Smooth muscle cell (in vitro differentiated cells): Measurements from ENCODE around the gene ATRAID. TPM values are rescaled to one million over a fixed set of nuclear protein-coding genes. Genes with fewer than 3 reads are reported as not detected.
A peak's percentile ranks its signal among the peaks of the same experiment; 100 is the strongest.

Source experiments
- DNase-seq: peaks from one replicate; lab custom pipeline; 2025; ENCODE audit not compliant: unreplicated experiment; lab: John Stamatoyannopoulos, UW
- H2AFZ ChIP-seq: fragments of 200-600 bp; sonication (generic); 2 replicates; pipeline ENCODE4 v1.6.0; 2016; ENCODE audit warnings: antibody characterized with exemption, low read depth, mild to moderate bottlenecking
- H3F3A ChIP-seq: fragments of 200-600 bp; sonication (generic); 2 replicates; pipeline ENCODE4 v1.6.0; 2017; ENCODE audit warnings: antibody characterized with exemption, low read depth
- H3K27ac ChIP-seq: fragments of 200-600 bp; sonication (generic); 2 replicates; pipeline ENCODE4 v1.5.1; 2016; ENCODE audit warnings: low read depth, mild to moderate bottlenecking
- H3K27me3 ChIP-seq: fragments of 200-600 bp; sonication (generic); 2 replicates; pipeline ENCODE4 v1.6.1; 2016; ENCODE audit warnings: low read depth, mild to moderate bottlenecking
- H3K36me3 ChIP-seq: fragments of 200-600 bp; sonication (generic); 2 replicates; pipeline ENCODE4 v1.5.1; 2016; ENCODE audit warnings: low read depth
- H3K4me1 ChIP-seq: fragments of 200-600 bp; sonication (generic); 2 replicates; pipeline ENCODE4 v1.5.1; 2016; ENCODE audit warnings: low read depth
- H3K4me2 ChIP-seq: fragments of 200-600 bp; sonication (generic); 2 replicates; pipeline ENCODE4 v1.6.0; 2016; ENCODE audit warnings: mild to moderate bottlenecking
- H3K4me3 ChIP-seq: fragments of 200-600 bp; sonication (generic); 2 replicates; pipeline ENCODE4 v1.5.1; 2016; ENCODE audit warnings: mild to moderate bottlenecking
- H3K79me2 ChIP-seq: fragments of 200-600 bp; sonication (generic); 2 replicates; pipeline ENCODE4 v1.6.0; 2016; ENCODE audit warnings: low read depth, mild to moderate bottlenecking
- H3K9ac ChIP-seq: fragments of 200-600 bp; sonication (generic); 2 replicates; pipeline ENCODE4 v1.6.0; 2016; ENCODE audit warnings: low read depth
- H3K9me3 ChIP-seq: fragments of 200-600 bp; sonication (generic); replicated peaks from 2 replicates; pipeline ENCODE4 v1.5.1; 2016; ENCODE audit warnings: low read depth
- H4K20me1 ChIP-seq: fragments of 200-600 bp; sonication (generic); 2 replicates; pipeline ENCODE4 v1.6.0; 2016; ENCODE audit warnings: low read depth
- CTCF ChIP-seq: fragments of 200-600 bp; sonication (generic); IDR thresholded peaks from 2 replicates; pipeline ENCODE4 v1.5.1; 2017; ENCODE audit warnings: borderline replicate concordance, mild to moderate bottlenecking, antibody characterized with exemption; ENCODE audit not compliant: insufficient read depth, poor library complexity, severe bottlenecking
- WGBS: methylation state at CpG from one replicate; pipeline ENCODE4 v1.1.7; 2016; ENCODE audit warnings: low lambda C conversion rate; 5-methylcytosine and 5-hydroxymethylcytosine counted together
- polyA plus RNA-seq: library from polyadenylated mRNA; unstranded; fragments of >200 nt; fragmentation: Nextera tagmentation; extraction: Ambion mirVana; gene quantifications from 2 replicates; pipeline ENCODE4 v1.2.1, GENCODE V29; 2016
- total RNA-seq: library from RNA; depleted of rRNA; stranded (reverse); fragments of >200 nt; gene quantifications from 2 replicates; pipeline ENCODE4 v1.2.3, GENCODE V29; 2014

Gene ATRAID
- total and polyA plus RNA-seq, 2 experiments from 2014 or later: 233 to 335 TPM

GRCh38 chr2:27208486-27209050, 3.3 kb upstream of the ATRAID start:
- H3K79me2 ChIP-seq: peaks cover 3% of the 10 kb centered on the region
- H3K4me1 ChIP-seq: peaks cover 14% of the 10 kb centered on the region
- no peaks in the 10 kb centered on the region for H4K20me1 ChIP-seq
- no peaks in the 10 kb centered on the region for H3K9me3 ChIP-seq
- no peak overlapping the region for H3K4me2 ChIP-seq
- H3K9ac ChIP-seq: no peak overlapping the region
- WGBS: 91% methylated on average over 4 of the region's 4 CpGs
- no peak overlapping the region for H3K4me3 ChIP-seq
- H3F3A ChIP-seq: peaks cover 3% of the 10 kb centered on the region
- H3K36me3 ChIP-seq: no peaks in the 10 kb centered on the region
- no peak overlapping the region for H3K27ac ChIP-seq
- DNase-seq: no peak
- H2AFZ ChIP-seq: no peak overlapping the region
- TF ChIP-seq CTCF: no peak
- no peaks in the 10 kb centered on the region for H3K27me3 ChIP-seq

- H3K9me3 ChIP-seq: no peaks in the 10 kb centered on the region
- peak overlapping the region; percentile 16 for H3K9ac ChIP-seq
- H3K27me3 ChIP-seq: no peaks in the 10 kb centered on the region
- H3K27ac ChIP-seq: peak overlapping the region; percentile 54
- peaks cover 15% of the 10 kb centered on the region for H3K4me1 ChIP-seq
- no peaks in the 10 kb centered on the region for H4K20me1 ChIP-seq
- TF ChIP-seq CTCF: no peak
- H2AFZ ChIP-seq: no peak overlapping the region
- peaks cover 4% of the 10 kb centered on the region for H3F3A ChIP-seq
- WGBS: 73% methylated on average over 6 of the region's 6 CpGs
- no peak overlapping the region for H3K4me3 ChIP-seq
- H3K4me2 ChIP-seq: peak overlapping the region; percentile 12
- H3K79me2 ChIP-seq: peaks cover 11% of the 10 kb centered on the region
- no peaks in the 10 kb centered on the region for H3K36me3 ChIP-seq
- no peak for DNase-seq
Measured at GRCh38 chr2:27209621-27210401, 2.0 kb upstream of the ATRAID start.

GRCh38 chr2:27211241-27211942, 449 bp upstream of the ATRAID start:
- Histone ChIP-seq H3K4me1 (peaks cover 15% of the 10 kb centered on the region), H3K4me3 (peak overlapping the region; percentile 94), H3K79me2 (peaks cover 11% of the 10 kb centered on the region), H3K4me2 (peak overlapping the region; percentile 99), H3K36me3 (no peaks in the 10 kb centered on the region), H3K9ac (peak overlapping the region; percentile 98), H3K27ac (peak overlapping the region; percentile 97), H3F3A (peaks cover 4% of the 10 kb centered on the region), H3K27me3 (no peaks in the 10 kb centered on the region), H2AFZ (peak overlapping the region; percentile 87), H3K9me3 (no peaks in the 10 kb centered on the region), H4K20me1 (no peaks in the 10 kb centered on the region)
- WGBS: under 1% methylated on average over 24 of the region's 48 CpGs
- no peak for DNase-seq
- TF ChIP-seq CTCF: no peak
